Measurements from ENCODE around the gene GAL3ST1. TPM values are rescaled to one million over a fixed set of nuclear protein-coding genes. Genes with fewer than 3 reads are reported as not detected.
A peak's percentile ranks its signal among the peaks of the same experiment; 100 is the strongest.
"Not testable (repeated sequence)": the region's sequence is repeated elsewhere in the genome, so short reads cannot be mapped to it uniquely, and the experiment has no call there.

Gene GAL3ST1
- total RNA-seq = 0.05 and 0.17 TPM in 2 replicates

- no peak for DNase-seq
Measured at GRCh38 chr22:30574095-30574981, at the start of gene GAL3ST1. TSS of gene GAL3ST1 (minus strand) at chr22:30574665. CDS start at chr22:30557392, 17,273 bp downstream.

GRCh38 chr22:30619909-30620308 is 45.4 kb upstream of the GAL3ST1 start:
- not testable (repeated sequence) for DNase-seq

GRCh38 chr22:30617819-30618218 is 43.4 kb upstream of the GAL3ST1 start:
- no peak for DNase-seq

- DNase-seq = no peak
Measured at GRCh38 chr22:30615543-30615954, 41.1 kb upstream of the GAL3ST1 start.

- no peak for DNase-seq
Measured at GRCh38 chr22:30614879-30615278, 40.4 kb upstream of the GAL3ST1 start.

GRCh38 chr22:30614268-30614667 is 39.8 kb upstream of the GAL3ST1 start:
- no peak for DNase-seq

GRCh38 chr22:30612789-30613188 is 38.3 kb upstream of the GAL3ST1 start:
- DNase-seq = no peak

- DNase-seq = no peak
Measured at GRCh38 chr22:30611197-30611596, 36.7 kb upstream of the GAL3ST1 start.

DNA sequence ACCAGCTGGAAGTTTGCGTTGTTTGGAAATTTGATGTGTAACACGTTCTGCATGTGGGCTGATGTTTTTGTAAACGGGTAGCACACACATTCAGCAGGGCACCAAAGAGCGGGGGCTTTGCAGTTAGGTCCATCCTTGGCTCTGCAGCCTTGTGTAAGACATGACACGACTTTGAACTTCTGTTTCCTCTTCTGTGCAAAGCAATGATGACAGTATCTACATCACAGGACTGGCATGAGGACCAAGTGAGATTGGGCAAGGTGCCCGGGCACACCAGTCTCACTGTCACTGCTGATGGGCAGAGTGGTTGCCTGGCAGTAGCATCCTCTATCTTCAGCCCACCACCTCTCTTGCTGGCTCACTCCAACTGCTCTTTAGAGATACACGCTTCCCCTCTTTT is 35.8 kb upstream of the GAL3ST1 start:
- no peak for DNase-seq

DNA sequence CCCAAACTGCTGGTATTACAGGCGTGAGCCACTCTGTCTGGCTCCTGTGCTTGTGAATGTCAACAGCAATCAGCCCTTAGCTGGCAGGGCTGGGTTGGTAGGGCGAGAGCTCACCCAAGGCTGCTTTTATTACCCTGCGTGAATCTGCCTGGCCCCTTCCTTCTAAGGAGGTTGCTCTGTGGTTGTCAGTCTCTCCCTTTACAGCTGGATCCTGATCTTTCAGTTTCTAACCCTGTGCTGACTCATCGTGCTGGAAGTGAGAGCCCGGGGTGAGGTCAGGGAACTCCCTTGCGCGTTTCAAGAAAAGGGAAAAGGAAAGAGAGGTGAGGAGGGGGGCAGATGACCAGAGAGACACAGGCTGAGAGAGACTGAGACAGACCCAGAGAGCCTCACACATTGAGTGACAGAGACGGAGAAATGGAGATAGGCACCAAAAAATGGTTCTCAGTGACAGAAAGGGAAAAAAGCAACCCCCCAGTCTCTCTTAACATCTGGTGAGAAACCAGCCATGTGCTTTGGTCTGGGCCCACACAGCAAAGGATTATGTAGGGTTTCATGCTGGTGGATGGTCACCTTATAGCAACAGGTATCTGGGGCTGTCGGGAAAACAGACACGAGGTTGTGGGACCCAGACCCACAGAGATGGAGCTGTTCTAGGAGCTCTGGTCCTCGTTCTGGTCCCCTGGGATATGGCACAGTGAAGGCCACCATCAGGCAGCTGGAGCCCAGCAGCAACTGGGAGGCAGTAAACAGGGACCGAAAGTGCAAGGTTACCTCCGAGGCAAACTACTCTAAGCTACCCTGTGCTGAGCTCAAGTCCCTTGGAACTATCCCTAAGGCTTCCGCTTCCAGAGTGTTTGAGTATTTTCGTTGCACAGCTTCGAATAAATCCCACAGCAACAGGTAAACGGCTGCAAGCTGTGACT is 35.1 kb upstream of the GAL3ST1 start:
- DNase-seq = peak; percentile 85

GRCh38 chr22:30607939-30608338 is 33.5 kb upstream of the GAL3ST1 start:
- DNase-seq = no peak

- DNase-seq = no peak
Measured at GRCh38 chr22:30607300-30607930, 33.0 kb upstream of the GAL3ST1 start.

DNA sequence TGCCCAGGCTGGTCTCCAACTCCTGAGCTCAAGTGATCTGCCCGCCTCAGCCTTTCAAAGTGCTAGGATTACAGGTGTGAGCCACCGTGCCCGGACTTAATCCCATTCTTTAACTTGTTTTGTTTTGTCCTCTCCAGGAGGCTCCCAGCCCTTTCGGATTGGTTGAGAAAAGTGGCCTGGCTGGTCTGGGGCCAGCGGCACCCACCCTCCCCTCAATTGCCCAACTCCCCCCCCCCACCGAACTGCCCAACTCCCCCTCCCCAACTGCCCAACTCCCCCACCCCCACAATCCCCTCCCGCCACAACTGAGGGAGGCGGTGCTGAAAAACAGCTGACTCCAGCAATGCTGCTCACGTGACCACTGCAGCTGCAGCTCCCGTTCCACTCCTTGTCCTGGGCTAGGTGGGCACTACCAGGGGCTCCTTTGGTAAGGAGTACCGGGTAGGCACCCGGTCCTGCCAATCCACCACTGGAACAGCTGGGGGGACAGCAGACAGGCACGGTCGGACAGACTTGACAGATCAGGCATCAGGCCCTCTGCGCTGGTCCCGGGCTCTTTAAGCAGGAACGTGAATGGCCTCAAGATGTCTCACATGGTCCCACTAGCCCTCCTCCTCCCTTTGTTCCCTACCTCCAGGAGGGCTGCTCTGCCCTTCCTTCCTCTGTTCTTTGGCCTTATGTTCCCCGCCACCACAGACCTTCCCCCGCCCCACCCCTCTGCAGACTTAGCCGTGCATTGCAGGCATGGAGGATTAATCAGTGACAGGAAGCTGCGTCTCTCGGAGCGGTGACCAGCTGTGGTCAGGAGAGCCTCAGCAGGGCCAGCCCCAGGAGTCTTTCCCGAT is 32.2 kb upstream of the GAL3ST1 start, which contains the start of gene TCN2:
TCN2 (plus strand) TSS at position 720 of the 845 bp plus-strand sequence. CDS start 158 bp downstream, outside the sequence.
- DNase-seq = peak; percentile 87

DNA sequence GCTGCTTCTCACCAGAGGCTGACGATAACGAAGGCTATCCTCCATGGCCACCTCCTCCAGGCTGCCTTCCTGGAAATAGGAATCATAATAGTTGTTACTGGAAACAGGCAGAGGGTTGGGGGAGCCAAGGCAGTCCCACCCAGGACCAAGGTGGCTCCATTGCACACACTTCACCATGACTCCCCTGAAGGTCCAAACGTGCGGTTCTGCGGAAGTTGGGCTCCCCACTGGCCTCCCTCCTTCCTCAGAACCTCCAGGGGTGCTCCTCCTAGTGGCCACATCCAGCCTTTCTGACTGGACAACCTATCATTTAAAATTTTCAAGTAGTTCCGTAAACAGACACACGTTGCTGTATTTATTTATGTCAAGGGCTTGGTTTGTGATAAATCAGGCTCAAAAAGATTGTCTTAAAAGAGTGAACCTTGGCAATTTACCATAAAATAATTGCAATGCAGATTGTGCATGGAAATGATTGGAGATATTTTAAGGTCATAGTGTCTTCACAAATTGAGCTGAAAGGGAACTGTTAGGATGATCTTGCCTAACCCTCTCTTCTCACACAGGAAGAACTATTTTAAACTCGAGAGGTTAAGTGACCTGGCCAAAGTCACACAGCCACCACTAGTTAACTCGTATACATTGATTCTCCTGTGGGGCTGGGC is 31.1 kb upstream of the GAL3ST1 start:
- DNase-seq = peak; percentile 72

GRCh38 chr22:30604723-30605122 is 30.3 kb upstream of the GAL3ST1 start:
- DNase-seq = no peak

- DNase-seq = no peak
Measured at GRCh38 chr22:30603801-30604200, 29.3 kb upstream of the GAL3ST1 start.

DNA sequence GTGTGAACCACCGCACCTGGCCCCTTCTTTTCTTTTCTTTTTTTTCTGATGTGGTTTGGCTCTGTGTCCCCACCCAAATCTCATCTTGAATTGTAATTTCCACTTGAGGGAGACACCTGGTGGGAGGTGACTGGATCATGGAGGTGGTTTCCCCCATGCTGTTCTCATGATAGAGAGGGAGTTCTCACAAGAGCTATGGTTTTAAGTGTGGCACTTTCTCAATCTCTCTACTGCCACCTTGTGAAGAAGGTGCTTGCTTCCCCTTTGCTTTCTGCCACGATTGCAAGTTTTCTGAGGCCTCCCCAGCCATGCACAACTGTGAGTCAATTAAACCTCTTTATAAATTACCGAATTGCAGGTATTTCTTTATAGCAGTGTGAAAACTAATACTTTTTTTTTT is 27.6 kb upstream of the GAL3ST1 start:
- peak; percentile 63 for DNase-seq

DNA sequence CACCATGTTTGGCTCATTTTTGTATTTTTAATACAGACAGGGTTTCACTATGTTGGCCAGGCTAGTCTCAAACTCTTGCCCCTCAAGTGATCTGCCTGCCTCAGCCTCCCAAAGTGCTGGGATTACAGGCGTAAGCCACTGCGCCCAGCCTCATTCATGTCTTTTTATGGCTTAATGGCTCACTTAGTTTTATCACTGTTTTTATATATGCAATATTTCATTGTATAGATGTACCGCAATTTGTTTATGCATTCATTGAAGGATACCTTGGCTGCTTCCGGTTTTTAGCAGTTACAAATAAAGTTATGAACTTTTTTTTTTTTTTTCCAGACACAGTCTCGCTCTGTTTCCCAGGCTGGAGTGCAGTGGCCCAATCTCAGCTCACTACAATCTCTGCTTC is 27.0 kb upstream of the GAL3ST1 start:
- no peak for DNase-seq

- no peak for DNase-seq
Measured at GRCh38 chr22:30600921-30601320, 26.5 kb upstream of the GAL3ST1 start.

- DNase-seq = no peak
Measured at GRCh38 chr22:30598986-30599385, 24.5 kb upstream of the GAL3ST1 start.

GRCh38 chr22:30596886-30597285 is 22.4 kb upstream of the GAL3ST1 start:
- DNase-seq = no peak

All from dermis blood vessel endothelial cell (primary cell).